Measurements from ENCODE around the gene RNPEPL1.
A peak's percentile ranks its signal among the peaks of the same experiment; 100 is the strongest.

Gene RNPEPL1

DNA sequence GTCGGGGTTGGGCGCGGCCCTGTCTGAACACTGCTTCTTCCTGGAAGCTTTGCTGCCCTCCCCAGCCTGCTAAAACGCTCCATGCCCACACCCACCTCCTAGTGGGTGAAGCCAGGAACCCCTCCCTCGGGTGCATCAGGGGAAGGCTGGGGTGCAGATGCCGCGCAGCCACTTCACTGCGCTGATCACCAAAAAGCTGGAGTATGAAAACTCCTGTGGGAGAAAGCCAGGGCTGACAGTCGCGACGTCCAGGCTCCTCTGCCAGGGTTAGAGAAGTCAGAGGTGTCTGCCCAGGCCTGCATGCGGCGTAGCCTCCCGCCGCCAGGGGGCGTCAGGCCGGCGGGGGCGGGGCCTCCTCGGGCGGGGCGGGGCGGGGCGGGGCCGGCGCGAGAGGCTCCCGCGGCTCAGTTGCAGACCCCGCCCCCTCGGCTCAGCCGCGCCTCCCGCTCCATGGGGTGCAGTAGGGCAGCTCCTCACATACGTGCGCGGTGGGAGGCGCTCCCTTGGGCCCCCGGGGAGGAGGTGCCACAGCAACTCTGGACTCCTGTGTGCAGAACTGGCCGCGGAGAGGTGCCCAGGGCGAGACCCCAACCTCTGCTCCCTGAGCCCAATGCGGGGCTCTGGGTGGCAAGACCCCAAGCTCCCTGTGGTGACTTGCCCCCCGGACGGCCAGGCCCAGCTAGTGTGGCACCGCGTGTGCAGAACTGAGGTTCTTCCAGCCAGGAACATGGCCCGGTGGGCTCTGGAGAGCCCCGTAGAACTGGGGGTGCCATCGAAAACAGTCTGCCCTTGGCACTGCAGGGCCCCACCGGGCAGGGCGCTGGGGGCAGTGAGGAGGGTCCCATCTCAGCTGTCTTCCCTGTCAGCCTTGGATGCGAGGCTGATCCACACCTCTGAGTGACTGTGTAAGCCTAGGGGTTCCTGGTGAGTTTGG is 1.8 kb upstream of the RNPEPL1 start:
- in situ Hi-C loops (cut with HindIII; ENCODE audit: low sequenced_read_pairs) = no loop called here
- no peak for DNase-seq (ENCODE audit: low read depth)
- H3K4me3 ChIP-seq (ENCODE audit: low read depth, low read length) = peak overlapping the region; percentile 24
- TF ChIP-seq, protein P1, sequence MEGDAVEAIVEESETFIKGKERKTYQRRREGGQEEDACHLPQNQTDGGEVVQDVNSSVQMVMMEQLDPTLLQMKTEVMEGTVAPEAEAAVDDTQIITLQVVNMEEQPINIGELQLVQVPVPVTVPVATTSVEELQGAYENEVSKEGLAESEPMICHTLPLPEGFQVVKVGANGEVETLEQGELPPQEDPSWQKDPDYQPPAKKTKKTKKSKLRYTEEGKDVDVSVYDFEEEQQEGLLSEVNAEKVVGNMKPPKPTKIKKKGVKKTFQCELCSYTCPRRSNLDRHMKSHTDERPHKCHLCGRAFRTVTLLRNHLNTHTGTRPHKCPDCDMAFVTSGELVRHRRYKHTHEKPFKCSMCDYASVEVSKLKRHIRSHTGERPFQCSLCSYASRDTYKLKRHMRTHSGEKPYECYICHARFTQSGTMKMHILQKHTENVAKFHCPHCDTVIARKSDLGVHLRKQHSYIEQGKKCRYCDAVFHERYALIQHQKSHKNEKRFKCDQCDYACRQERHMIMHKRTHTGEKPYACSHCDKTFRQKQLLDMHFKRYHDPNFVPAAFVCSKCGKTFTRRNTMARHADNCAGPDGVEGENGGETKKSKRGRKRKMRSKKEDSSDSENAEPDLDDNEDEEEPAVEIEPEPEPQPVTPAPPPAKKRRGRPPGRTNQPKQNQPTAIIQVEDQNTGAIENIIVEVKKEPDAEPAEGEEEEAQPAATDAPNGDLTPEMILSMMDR (IDR thresholded peaks at IDR 0.05; ENCODE audit: low read depth, low read length, missing control alignments) = peak; percentile 76

DNA sequence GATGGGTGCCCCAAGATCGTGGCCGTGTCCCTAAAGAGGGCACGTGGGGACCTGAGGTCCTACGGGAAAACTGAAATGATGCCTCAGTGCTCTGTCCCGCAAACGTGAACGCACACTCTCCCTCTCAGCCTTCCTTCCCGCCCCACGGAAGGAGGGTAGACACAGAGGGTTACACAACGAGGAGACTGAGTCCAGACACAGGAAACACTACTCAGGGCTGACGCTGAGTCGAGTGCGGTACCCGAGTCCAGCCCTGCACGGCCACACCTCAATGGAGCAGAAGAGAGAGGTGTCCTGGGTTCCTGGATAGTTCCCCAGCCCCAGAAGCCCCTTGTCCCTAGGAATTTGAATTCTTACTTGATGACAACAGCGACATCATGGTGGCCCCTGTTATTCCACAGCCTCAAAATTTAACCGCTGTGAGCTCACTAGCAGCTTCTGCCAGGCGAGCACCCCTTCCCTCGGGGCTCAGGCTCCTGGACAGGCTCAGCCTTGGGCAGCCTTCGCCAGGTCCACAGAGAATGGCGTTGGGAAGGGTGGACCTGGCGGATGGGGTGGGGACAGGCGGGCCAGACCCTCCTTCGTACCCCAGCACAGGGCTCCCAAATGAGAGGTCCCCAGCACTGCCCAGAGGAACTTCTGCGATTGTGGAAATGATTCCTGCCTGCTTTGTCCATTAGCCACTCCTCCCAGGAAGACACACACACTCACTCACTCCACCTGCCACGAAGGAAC is 980 bp upstream of the RNPEPL1 start:
- in situ Hi-C loops (cut with HindIII; ENCODE audit: low sequenced_read_pairs) = no loop called here
- no peak for DNase-seq (ENCODE audit: low read depth)
- peak overlapping the region; percentile 61 for H3K4me3 ChIP-seq (ENCODE audit: low read depth, low read length)
- TF ChIP-seq, protein P1 (IDR thresholded peaks at IDR 0.05; ENCODE audit: low read depth, low read length, missing control alignments) = no peak

DNA sequence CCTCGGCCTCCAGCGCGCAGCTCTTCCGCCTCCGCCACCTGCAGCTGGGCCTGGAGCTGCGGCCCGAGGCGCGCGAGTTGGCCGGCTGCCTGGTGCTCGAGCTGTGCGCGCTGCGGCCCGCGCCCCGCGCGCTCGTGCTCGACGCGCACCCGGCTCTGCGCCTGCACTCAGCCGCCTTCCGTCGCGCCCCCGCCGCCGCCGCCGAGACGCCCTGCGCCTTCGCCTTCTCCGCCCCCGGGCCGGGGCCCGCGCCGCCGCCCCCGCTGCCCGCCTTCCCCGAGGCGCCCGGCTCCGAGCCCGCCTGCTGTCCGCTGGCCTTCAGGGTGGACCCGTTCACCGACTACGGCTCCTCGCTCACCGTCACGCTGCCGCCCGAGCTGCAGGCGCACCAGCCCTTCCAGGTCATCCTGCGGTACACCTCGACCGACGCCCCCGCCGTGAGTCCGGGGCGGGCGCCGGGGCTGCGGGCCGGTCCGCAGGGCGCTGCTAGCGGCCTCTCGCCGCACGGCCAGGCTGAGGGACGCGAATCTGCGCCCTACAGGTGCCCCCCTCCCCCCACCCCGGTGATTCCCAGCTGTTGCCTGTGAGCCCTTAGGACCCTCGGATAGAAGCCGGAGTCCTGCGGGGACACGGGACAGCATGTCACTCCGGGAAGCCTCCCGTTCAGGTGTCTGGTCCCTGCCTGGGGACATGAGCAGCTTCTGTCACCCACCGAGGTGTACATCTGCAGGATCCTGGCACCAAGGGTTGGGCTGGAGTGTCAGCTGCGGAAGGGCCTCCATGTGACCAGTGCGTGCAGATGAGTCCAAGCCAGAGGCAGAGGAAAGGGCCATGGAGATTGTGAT is 616 bp downstream of the RNPEPL1 start:
- TF ChIP-seq, protein P1 (IDR thresholded peaks at IDR 0.05; ENCODE audit: low read depth, low read length, missing control alignments) = no peak
- no peak for DNase-seq (ENCODE audit: low read depth)
- in situ Hi-C loops (cut with HindIII; ENCODE audit: low sequenced_read_pairs) = no loop called here
- H3K4me3 ChIP-seq (ENCODE audit: low read depth, low read length) = peak overlapping the region; percentile 61

DNA sequence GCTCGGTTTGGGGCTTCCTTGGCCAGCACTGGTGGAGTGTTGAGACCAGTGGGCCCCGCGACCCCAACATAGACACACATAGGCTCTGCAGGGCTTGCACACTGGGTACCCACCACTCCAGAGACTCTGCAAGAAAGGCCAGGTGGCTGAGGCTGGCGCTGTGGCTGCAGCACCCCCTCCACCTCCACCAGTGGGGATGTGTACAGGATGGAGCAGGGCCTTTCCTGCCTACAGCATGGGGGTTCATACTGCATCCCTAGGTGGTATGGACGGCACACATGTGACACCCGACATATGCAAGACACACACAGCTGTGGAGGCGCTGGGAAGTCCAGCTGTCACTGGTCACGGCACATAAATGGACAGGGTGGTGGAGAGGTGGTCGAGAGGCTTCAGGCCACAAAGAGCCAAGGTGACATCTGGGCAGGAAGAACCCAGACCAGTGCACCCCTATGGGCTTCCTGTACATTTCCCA is 1.3 kb downstream of the RNPEPL1 start:
- TF ChIP-seq, protein P1 (IDR thresholded peaks at IDR 0.05; ENCODE audit: low read depth, low read length, missing control alignments) = no peak
- peak overlapping the region; percentile 61 for H3K4me3 ChIP-seq (ENCODE audit: low read depth, low read length)
- no peak for DNase-seq (ENCODE audit: low read depth)
- in situ Hi-C loops (cut with HindIII; ENCODE audit: low sequenced_read_pairs) = no loop called here

DNA sequence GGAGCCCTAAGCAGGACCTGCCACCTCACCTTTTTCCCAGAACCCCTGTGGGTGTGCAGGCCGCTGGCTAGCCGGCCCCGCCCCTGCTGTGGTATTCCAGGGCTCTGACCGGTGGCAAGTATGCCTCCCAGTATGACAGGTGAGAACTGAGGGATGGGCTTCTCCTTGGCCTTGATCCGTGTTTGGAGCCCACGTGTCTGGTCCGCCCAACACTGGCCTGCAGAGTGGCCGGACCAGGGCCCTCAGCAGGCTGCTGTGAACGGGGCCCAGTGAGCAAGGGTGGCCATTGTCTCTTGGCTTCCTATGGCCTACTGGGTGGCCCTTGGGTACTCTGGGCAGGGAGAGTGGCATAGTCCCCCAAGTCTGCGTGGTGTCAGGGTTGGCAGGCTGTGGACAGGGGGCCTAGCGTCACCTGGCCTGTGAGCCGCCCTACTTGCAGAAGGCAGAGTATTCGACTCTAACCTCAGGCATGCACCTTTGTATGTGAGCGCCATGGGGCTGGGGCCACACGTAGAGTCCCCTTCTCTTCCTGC is 1.8 kb downstream of the RNPEPL1 start:
- TF ChIP-seq, protein P1 (IDR thresholded peaks at IDR 0.05; ENCODE audit: low read depth, low read length, missing control alignments) = no peak
- DNase-seq (ENCODE audit: low read depth) = no peak
- H3K4me3 ChIP-seq (ENCODE audit: low read depth, low read length) = no peak overlapping the region
- in situ Hi-C loops (cut with HindIII; ENCODE audit: low sequenced_read_pairs) = no loop called here
